ENCODE data around the gene GRIN2A. TPM values are rescaled to one million over a fixed set of nuclear protein-coding genes. Genes with fewer than 3 reads are reported as not detected.

Gene GRIN2A
- total RNA-seq, 2 experiments from 2014 or later, result not detected

- Mint-ChIP-seq H3K4me1 (ENCODE audit: low read depth) (no peaks in the 10 kb centered on the region), H3K27ac (no peak overlapping the region), H3K27me3 (no peaks in the 10 kb centered on the region), H3K4me3 (no peak overlapping the region), H3K36me3 (ENCODE audit: low read depth) (no peaks in the 10 kb centered on the region), H3K9me3 (no peaks in the 10 kb centered on the region)
- intact Hi-C loops (cut with micrococcal nuclease), result no loop called here
- POLR2A ChIA-PET, result no interaction called here
- DNase-seq, result no peak
- ATAC-seq, result no peak
- CTCF ChIA-PET, result no interaction called here
- TF ChIP-seq CTCF (IDR thresholded peaks at IDR 0.05), result no peak
These were observed 252.9 kb downstream of the GRIN2A start for GRCh38 chr16:9929313-9929712.

DNA sequence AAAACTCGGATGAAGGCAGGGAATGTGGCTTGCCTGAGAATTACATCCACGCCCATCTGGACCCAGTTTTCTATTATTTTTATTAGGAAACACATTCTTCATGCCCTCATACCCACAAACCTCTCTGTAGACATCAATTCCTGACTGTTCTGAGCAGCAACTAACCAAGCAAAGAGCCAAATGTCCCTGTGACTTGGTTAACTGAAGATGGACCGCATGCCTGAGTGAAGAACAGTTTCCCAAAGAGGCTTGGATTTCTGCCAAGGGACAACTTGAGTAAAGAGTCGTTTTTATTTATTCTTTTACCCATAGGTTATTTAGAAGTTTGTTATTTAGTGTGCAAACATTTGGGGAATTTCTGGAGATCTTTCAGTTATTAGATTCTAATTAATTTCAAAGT is 259.8 kb downstream of the GRIN2A start:
- H3K27me3 Mint-ChIP-seq, result no peaks in the 10 kb centered on the region
- H3K36me3 Mint-ChIP-seq (ENCODE audit: low read depth), result no peaks in the 10 kb centered on the region
- TF ChIP-seq CTCF (IDR thresholded peaks at IDR 0.05), result no peak
- POLR2A ChIA-PET, result no interaction called here
- no peak overlapping the region for H3K4me3 Mint-ChIP-seq
- no peak for ATAC-seq
- DNase-seq, result no peak
- CTCF ChIA-PET, result no interaction called here
- H3K9me3 Mint-ChIP-seq, result no peaks in the 10 kb centered on the region
- H3K4me1 Mint-ChIP-seq (ENCODE audit: low read depth), result no peaks in the 10 kb centered on the region
- no peak overlapping the region for H3K27ac Mint-ChIP-seq
- intact Hi-C loops (cut with micrococcal nuclease), result no loop called here

- Mint-ChIP-seq H3K4me3 (no peak overlapping the region), H3K27ac (no peak overlapping the region), H3K36me3 (ENCODE audit: low read depth) (no peaks in the 10 kb centered on the region), H3K27me3 (no peaks in the 10 kb centered on the region), H3K4me1 (ENCODE audit: low read depth) (no peaks in the 10 kb centered on the region), H3K9me3 (no peaks in the 10 kb centered on the region)
- intact Hi-C loops (cut with micrococcal nuclease), result no loop called here
- DNase-seq (no peak), ATAC-seq (no peak)
- CTCF ChIA-PET, result no interaction called here
- POLR2A ChIA-PET, result no interaction called here
- no peak for TF ChIP-seq CTCF (IDR thresholded peaks at IDR 0.05)
These were observed 260.2 kb downstream of the GRIN2A start for GRCh38 chr16:9921997-9922396.

GRCh38 chr16:9919460-9919859 is 262.8 kb downstream of the GRIN2A start:
- no peak for TF ChIP-seq CTCF (IDR thresholded peaks at IDR 0.05)
- Mint-ChIP-seq H3K4me3 (no peak overlapping the region), H3K27ac (no peak overlapping the region), H3K9me3 (no peaks in the 10 kb centered on the region), H3K4me1 (ENCODE audit: low read depth) (no peaks in the 10 kb centered on the region), H3K27me3 (no peaks in the 10 kb centered on the region), H3K36me3 (ENCODE audit: low read depth) (no peaks in the 10 kb centered on the region)
- ChIA-PET POLR2A (no interaction called here), CTCF (no interaction called here)
- DNase-seq (no peak), ATAC-seq (no peak)
- intact Hi-C loops (cut with micrococcal nuclease), result no loop called here

DNA sequence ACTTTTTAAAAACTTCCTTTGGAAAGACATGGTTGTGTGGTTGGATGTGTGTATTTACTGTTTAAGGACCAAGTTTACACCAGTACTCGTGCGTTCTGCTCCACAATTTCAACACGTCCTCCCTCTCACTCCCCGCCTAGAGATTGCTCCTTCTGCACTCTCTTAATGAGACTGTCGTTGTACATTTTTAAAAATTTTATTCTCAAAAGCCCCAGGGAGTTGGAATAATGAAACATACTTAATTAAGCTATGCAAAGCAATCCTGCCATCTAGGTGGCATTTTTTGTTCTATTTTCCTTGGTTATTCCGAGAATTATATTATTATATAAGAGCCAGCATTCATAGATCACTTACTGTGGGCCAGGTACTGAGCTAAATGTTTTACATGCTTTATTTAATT is 264.5 kb downstream of the GRIN2A start:
- POLR2A ChIA-PET, result no interaction called here
- Mint-ChIP-seq H3K4me3 (no peak overlapping the region), H3K36me3 (ENCODE audit: low read depth) (no peaks in the 10 kb centered on the region), H3K9me3 (no peaks in the 10 kb centered on the region), H3K27me3 (no peaks in the 10 kb centered on the region), H3K4me1 (ENCODE audit: low read depth) (no peaks in the 10 kb centered on the region), H3K27ac (no peak overlapping the region)
- intact Hi-C loops (cut with micrococcal nuclease), result no loop called here
- no peak for TF ChIP-seq CTCF (IDR thresholded peaks at IDR 0.05)
- DNase-seq (no peak), ATAC-seq (no peak)
- CTCF ChIA-PET, result no interaction called here

All from activated CD8-positive, alpha-beta T cell treated with anti-CD3 and anti-CD28 coated beads for 36 hours (primary cell).